IMR-90 (cell line): ENCODE results near the gene CDH7. TPM values are rescaled to one million over a fixed set of nuclear protein-coding genes. Genes with fewer than 3 reads are reported as not detected.

Experiments
- ATAC-seq: fragments of 200-7000 bp; cut with Tn5 transposase; 2 replicates; pipeline ENCODE4 v1.9.1; 2020; ENCODE audit warnings: low read depth, mild to moderate bottlenecking, moderate library complexity
- BruUV-seq: library from RNA; stranded (reverse); fragments of 400-500 nt; replicated peaks from 2 replicates; lab custom pipeline; 2021; lab: Mats Ljungman, UMichigan
- CTCF ChIA-PET: fragments of 300-600 bp; formaldehyde crosslinking; extraction: SDS; loops from one replicate; lab custom pipeline; 2021; ENCODE audit warnings: antibody characterized with exemption; lab: Yijun Ruan, JAX
- POLR2A ChIA-PET: fragments of 300-600 bp; sonication (Branson Sonifier 250); formaldehyde crosslinking; loops from one replicate; lab custom pipeline; 2022; ENCODE audit warnings: antibody characterized with exemption; ENCODE audit not compliant: unreplicated experiment; lab: Charles Lee
- DNase-seq: peaks from one replicate; pipeline ENCODE4 v3.0.0; 2013
- H2AFZ ChIP-seq: replicated peaks from 2 replicates; pipeline ENCODE3; 2013; ENCODE audit warnings: low read length, mild to moderate bottlenecking; ENCODE audit not compliant: poor library complexity
- H2AK5ac ChIP-seq: 2 replicates; pipeline ENCODE4 v1.6.1; 2013; ENCODE audit warnings: low read depth, low read length, inconsistent platforms
- H2AK9ac ChIP-seq: replicated peaks from 2 replicates; pipeline ENCODE3; 2013; ENCODE audit warnings: mild to moderate bottlenecking, low read depth, low read length, moderate library complexity; ENCODE audit not compliant: poor library complexity
- H2BK120ac ChIP-seq: 2 replicates; pipeline ENCODE4 v1.6.1; 2013; ENCODE audit warnings: low read depth, low read length, inconsistent platforms
- H2BK15ac ChIP-seq: 3 replicates; pipeline ENCODE4 v1.6.1; 2013; ENCODE audit warnings: low read depth, low read length, inconsistent platforms
- H2BK20ac ChIP-seq: 2 replicates; pipeline ENCODE4 v1.6.1; 2013; ENCODE audit warnings: low read depth, mild to moderate bottlenecking, inconsistent platforms, low read length, moderate library complexity
- H2BK5ac ChIP-seq: 2 replicates; pipeline ENCODE4 v1.6.1; 2013; ENCODE audit warnings: mild to moderate bottlenecking, low read depth, low read length, inconsistent platforms; ENCODE audit not compliant: poor library complexity, severe bottlenecking
- H3K14ac ChIP-seq: replicated peaks from 2 replicates; pipeline ENCODE4 v1.6.1; 2013; ENCODE audit warnings: low read depth, low read length, inconsistent platforms
- H3K18ac ChIP-seq: 2 replicates; pipeline ENCODE4 v1.6.1; 2013; ENCODE audit warnings: low read depth, low read length, control low read depth
- H3K23ac ChIP-seq: 2 replicates; pipeline ENCODE4 v1.6.1; 2013; ENCODE audit warnings: low read depth, low read length, inconsistent platforms
- H3K27ac ChIP-seq: 2 replicates; pipeline ENCODE4 v1.5.1; 2013; ENCODE audit warnings: mild to moderate bottlenecking, control low read depth, low read length; ENCODE audit not compliant: insufficient read depth
- H3K27me3 ChIP-seq: 2 replicates; pipeline ENCODE4 v1.6.1; 2013; ENCODE audit warnings: low read length; ENCODE audit not compliant: control insufficient read depth, insufficient read depth
- H3K36me3 ChIP-seq: 2 replicates; pipeline ENCODE4 v1.6.1; 2013; ENCODE audit warnings: low read length, mixed read lengths; ENCODE audit not compliant: control insufficient read depth, insufficient read depth
- H3K4ac ChIP-seq: 2 replicates; pipeline ENCODE4 v1.6.1; 2013; ENCODE audit warnings: low read depth, low read length, inconsistent platforms
- H3K4me1 ChIP-seq: 2 replicates; pipeline ENCODE4 v1.6.1; 2013; ENCODE audit warnings: low read length, mixed read lengths; ENCODE audit not compliant: control insufficient read depth, insufficient read depth
- H3K4me2 ChIP-seq: 2 replicates; pipeline ENCODE4 v1.6.1; 2013; ENCODE audit warnings: low read depth, mild to moderate bottlenecking, control low read depth, low read length, moderate library complexity
- H3K4me3 ChIP-seq: 2 replicates; pipeline ENCODE4 v1.5.1; 2013; ENCODE audit warnings: low read depth, mild to moderate bottlenecking, control low read depth, low read length, moderate library complexity; ENCODE audit not compliant: insufficient read depth
- H3K56ac ChIP-seq: 2 replicates; pipeline ENCODE4 v1.6.1; 2013; ENCODE audit warnings: low read length, inconsistent platforms; ENCODE audit not compliant: insufficient read depth; ENCODE audit errors: extremely low read depth
- H3K79me1 ChIP-seq, 2 experiments: 2 replicates each; pipeline ENCODE4 v1.6.1; 2013; ENCODE audit warnings: low read length in 2 of 2, inconsistent platforms in 1 of 2, low read depth in 1 of 2
- H3K9ac ChIP-seq: 2 replicates; pipeline ENCODE4 v1.6.1; 2013; ENCODE audit warnings: low read depth, low read length, control low read depth
- H3K9me1 ChIP-seq: 2 replicates; pipeline ENCODE4 v1.6.1; 2013; ENCODE audit warnings: low read length, inconsistent platforms; ENCODE audit not compliant: insufficient read depth
- H3K9me3 ChIP-seq: 2 replicates; pipeline ENCODE4 v1.6.1; 2013; ENCODE audit warnings: low read length; ENCODE audit not compliant: control insufficient read depth, insufficient read depth
- H4K20me1 ChIP-seq: 2 replicates; pipeline ENCODE4 v1.6.1; 2013; ENCODE audit warnings: low read length, inconsistent platforms; ENCODE audit not compliant: insufficient read depth
- H4K5ac ChIP-seq: 2 replicates; pipeline ENCODE4 v1.6.1; 2013; ENCODE audit warnings: mild to moderate bottlenecking, low read depth, low read length, control low read depth
- H4K8ac ChIP-seq, 2 experiments: 2 replicates each; pipeline ENCODE4 v1.6.1; 2013; ENCODE audit warnings: low read depth in 2 of 2, low read length in 2 of 2, control low read depth in 1 of 2, inconsistent platforms in 1 of 2
- H4K91ac ChIP-seq: 2 replicates; pipeline ENCODE4 v1.6.1; 2013; ENCODE audit warnings: low read depth, low read length, inconsistent platforms; ENCODE audit not compliant: insufficient read depth
- MAFK ChIP-seq: IDR thresholded peaks from 2 replicates; pipeline ENCODE4 v1.6.1; 2012; ENCODE audit warnings: low read depth, low read length, improper control_type of control experiment
- MXI1 ChIP-seq: IDR thresholded peaks from 2 replicates; pipeline ENCODE4 v1.6.1; 2012; ENCODE audit warnings: low read depth, mild to moderate bottlenecking, low read length, moderate library complexity, borderline replicate concordance
- RAD21 ChIP-seq: IDR thresholded peaks from 2 replicates; pipeline ENCODE4 v1.6.1; 2012; ENCODE audit warnings: low read length, improper control_type of control experiment
- RCOR1 ChIP-seq: IDR thresholded peaks from 2 replicates; pipeline ENCODE4 v1.6.1; 2012; ENCODE audit warnings: mild to moderate bottlenecking, low read length, improper control_type of control experiment; ENCODE audit not compliant: insufficient replicate concordance
- SMC3 ChIP-seq: fragments of 150-350 bp; IDR thresholded peaks from 2 replicates; pipeline ENCODE4 v1.6.1; 2016; ENCODE audit warnings: low read depth, mild to moderate bottlenecking, antibody characterized with exemption, low read length, moderate library complexity
- WGBS, 2 experiments: methylation state at CpG; one replicate each; pipeline versions ENCODE4 v1.1.5 to v1.1.7; 2013; ENCODE audit warnings: missing lambda C conversion rate in 2 of 2; ENCODE audit not compliant: insufficient read length in 1 of 2; ENCODE audit errors: extremely low coverage in 2 of 2; 5-methylcytosine and 5-hydroxymethylcytosine counted together
- dilution Hi-C: fragments of 300-500 bp; cut with HindIII; formaldehyde crosslinking; loops from one replicate; pipeline ENCODE4 v1.14.3; 2018; ENCODE audit warnings: low sequenced_read_pairs; ENCODE audit not compliant: unreplicated experiment
- in situ Hi-C: fragments of 300-500 bp; cut with MboI; formaldehyde crosslinking; loops from 3 replicates; pipeline ENCODE4 v1.14.3; 2019; ENCODE audit warnings: low sequenced_read_pairs, inconsistent platforms, mixed read lengths
- intact Hi-C: fragments of 100-400 bp; cut with micrococcal nuclease; formaldehyde crosslinking; loops from 2 replicates; pipeline ENCODE4 v1.10.0; 2022
- polyA plus RNA-seq, 3 experiments: library from polyadenylated mRNA; depleted of rRNA; stranded (reverse); fragments of >200 nt; gene quantifications; 2 replicates each; pipeline ENCODE4 v1.2.3, GENCODE V29; 2012; ENCODE audit warnings: low replicate concordance in 1 of 3
- total RNA-seq: library from RNA; depleted of rRNA; stranded (reverse); fragments of >200 nt; gene quantifications from 2 replicates; pipeline ENCODE4 v1.2.3, GENCODE V29; 2012
- TF ChIP-seq, protein P1 (sequence below): fragments of 150-350 bp; IDR thresholded peaks from 2 replicates; pipeline ENCODE4 v1.6.1; 2016; ENCODE audit warnings: low read depth, mild to moderate bottlenecking, low read length, moderate library complexity, borderline replicate concordance

CDH7 gene
- total and polyA plus RNA-seq, 2 of the 4 experiments (the other 2 are of a cell fraction), result not detected

- no peak overlapping the region for H4K91ac ChIP-seq
- WGBS, 2 experiments, result no CpG with 5 or more reads among the region's 1 CpG
- dilution Hi-C loops, result no loop called here
- BruUV-seq, result no TSS peak
- TF ChIP-seq, protein P1, sequence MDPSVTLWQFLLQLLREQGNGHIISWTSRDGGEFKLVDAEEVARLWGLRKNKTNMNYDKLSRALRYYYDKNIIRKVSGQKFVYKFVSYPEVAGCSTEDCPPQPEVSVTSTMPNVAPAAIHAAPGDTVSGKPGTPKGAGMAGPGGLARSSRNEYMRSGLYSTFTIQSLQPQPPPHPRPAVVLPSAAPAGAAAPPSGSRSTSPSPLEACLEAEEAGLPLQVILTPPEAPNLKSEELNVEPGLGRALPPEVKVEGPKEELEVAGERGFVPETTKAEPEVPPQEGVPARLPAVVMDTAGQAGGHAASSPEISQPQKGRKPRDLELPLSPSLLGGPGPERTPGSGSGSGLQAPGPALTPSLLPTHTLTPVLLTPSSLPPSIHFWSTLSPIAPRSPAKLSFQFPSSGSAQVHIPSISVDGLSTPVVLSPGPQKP, result no peak
- TF ChIP-seq MXI1 (no peak), SMC3 (no peak), RAD21 (no peak), RCOR1 (no peak), MAFK (no peak)
- no peak overlapping the region for H2AK9ac ChIP-seq
- no peak overlapping the region for H3K56ac ChIP-seq
- H3K18ac ChIP-seq, result no peak overlapping the region
- H3K4me3 ChIP-seq, result no peak overlapping the region
- H3K4ac ChIP-seq, result no peak overlapping the region
- H2BK15ac ChIP-seq, result no peak overlapping the region
- H2BK5ac ChIP-seq, result no peak overlapping the region
- no peak overlapping the region for H3K27ac ChIP-seq
- ATAC-seq (no peak), DNase-seq (no peak)
- no peak overlapping the region for H2AFZ ChIP-seq
- no peak overlapping the region for H4K8ac ChIP-seq
- H3K4me2 ChIP-seq, result no peak overlapping the region
- H3K27me3 ChIP-seq, result no peaks in the 10 kb centered on the region
- H3K9me3 ChIP-seq, result peaks cover 1% of the 10 kb centered on the region
- H2AK5ac ChIP-seq, result no peak overlapping the region
- H3K36me3 ChIP-seq, result no peaks in the 10 kb centered on the region
- ChIA-PET CTCF (no interaction called here), POLR2A (no interaction called here)
- H4K5ac ChIP-seq, result no peak overlapping the region
- no peaks in the 10 kb centered on the region for H3K79me1 ChIP-seq
- H3K4me1 ChIP-seq, result no peaks in the 10 kb centered on the region
- in situ Hi-C loops, result no loop called here
- H2BK120ac ChIP-seq, result no peak overlapping the region
- no peaks in the 10 kb centered on the region for H4K20me1 ChIP-seq
- intact Hi-C loops, result no loop called here
- H3K9ac ChIP-seq, result no peak overlapping the region
- no peak overlapping the region for H2BK20ac ChIP-seq
- H3K23ac ChIP-seq, result no peak overlapping the region
- H3K14ac ChIP-seq, result no peak overlapping the region
- H3K9me1 ChIP-seq, result no peaks in the 10 kb centered on the region
These were observed 46.8 kb upstream of the CDH7 start for GRCh38 chr18:65704046-65704445.
